DND-41 (cell line): ENCODE data around the gene C7.

Source experiments
- EZH2 ChIP-seq: IDR thresholded peaks from 3 replicates; pipeline ENCODE4 v1.6.1; 2012; ENCODE audit warnings: borderline replicate concordance, low read depth, mild to moderate bottlenecking, moderate library complexity, low read length, inconsistent platforms; ENCODE audit not compliant: severe bottlenecking
- TF ChIP-seq, protein P1 (sequence below): IDR thresholded peaks from 2 replicates; pipeline ENCODE4 v1.5.1; 2012; ENCODE audit warnings: borderline replicate concordance, low read length, moderate library complexity, mild to moderate bottlenecking; ENCODE audit not compliant: poor library complexity, severe bottlenecking; ENCODE audit errors: extremely low read depth

- TF ChIP-seq, protein P1, sequence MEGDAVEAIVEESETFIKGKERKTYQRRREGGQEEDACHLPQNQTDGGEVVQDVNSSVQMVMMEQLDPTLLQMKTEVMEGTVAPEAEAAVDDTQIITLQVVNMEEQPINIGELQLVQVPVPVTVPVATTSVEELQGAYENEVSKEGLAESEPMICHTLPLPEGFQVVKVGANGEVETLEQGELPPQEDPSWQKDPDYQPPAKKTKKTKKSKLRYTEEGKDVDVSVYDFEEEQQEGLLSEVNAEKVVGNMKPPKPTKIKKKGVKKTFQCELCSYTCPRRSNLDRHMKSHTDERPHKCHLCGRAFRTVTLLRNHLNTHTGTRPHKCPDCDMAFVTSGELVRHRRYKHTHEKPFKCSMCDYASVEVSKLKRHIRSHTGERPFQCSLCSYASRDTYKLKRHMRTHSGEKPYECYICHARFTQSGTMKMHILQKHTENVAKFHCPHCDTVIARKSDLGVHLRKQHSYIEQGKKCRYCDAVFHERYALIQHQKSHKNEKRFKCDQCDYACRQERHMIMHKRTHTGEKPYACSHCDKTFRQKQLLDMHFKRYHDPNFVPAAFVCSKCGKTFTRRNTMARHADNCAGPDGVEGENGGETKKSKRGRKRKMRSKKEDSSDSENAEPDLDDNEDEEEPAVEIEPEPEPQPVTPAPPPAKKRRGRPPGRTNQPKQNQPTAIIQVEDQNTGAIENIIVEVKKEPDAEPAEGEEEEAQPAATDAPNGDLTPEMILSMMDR: no peak
- TF ChIP-seq EZH2: no peak
Measured at GRCh38 chr5:40981420-40981819, 72.1 kb downstream of the C7 start.
